ENCODE results near the gene ANGPTL8. TPM values are rescaled to one million over a fixed set of nuclear protein-coding genes. Genes with fewer than 3 reads are reported as not detected.

ANGPTL8 gene
- total RNA-seq, 1 experiment from 2014 or later: not detected

GRCh38 chr19:11204076-11204602, 35.3 kb upstream of the ANGPTL8 start:
- POLR2A ChIA-PET (ENCODE audit: low non-redundant PET): no interaction called here
- H3K9me3 ChIP-seq (ENCODE audit: low read depth, low read length, poor library complexity, severe bottlenecking): no peaks in the 10 kb centered on the region
- TF ChIP-seq, protein P1, sequence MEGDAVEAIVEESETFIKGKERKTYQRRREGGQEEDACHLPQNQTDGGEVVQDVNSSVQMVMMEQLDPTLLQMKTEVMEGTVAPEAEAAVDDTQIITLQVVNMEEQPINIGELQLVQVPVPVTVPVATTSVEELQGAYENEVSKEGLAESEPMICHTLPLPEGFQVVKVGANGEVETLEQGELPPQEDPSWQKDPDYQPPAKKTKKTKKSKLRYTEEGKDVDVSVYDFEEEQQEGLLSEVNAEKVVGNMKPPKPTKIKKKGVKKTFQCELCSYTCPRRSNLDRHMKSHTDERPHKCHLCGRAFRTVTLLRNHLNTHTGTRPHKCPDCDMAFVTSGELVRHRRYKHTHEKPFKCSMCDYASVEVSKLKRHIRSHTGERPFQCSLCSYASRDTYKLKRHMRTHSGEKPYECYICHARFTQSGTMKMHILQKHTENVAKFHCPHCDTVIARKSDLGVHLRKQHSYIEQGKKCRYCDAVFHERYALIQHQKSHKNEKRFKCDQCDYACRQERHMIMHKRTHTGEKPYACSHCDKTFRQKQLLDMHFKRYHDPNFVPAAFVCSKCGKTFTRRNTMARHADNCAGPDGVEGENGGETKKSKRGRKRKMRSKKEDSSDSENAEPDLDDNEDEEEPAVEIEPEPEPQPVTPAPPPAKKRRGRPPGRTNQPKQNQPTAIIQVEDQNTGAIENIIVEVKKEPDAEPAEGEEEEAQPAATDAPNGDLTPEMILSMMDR (conservative IDR thresholded peaks at IDR 0.05; ENCODE audit: low read depth, low read length): no peak
- no peak for TF ChIP-seq EZH2 (IDR thresholded peaks at IDR 0.05; ENCODE audit: borderline replicate concordance, low read depth, low read length, poor library complexity, severe bottlenecking)
- H3K36me3 ChIP-seq (ENCODE audit: insufficient read depth, low read length, poor library complexity, severe bottlenecking): no peaks in the 10 kb centered on the region
- no peak overlapping the region for H3K4me3 ChIP-seq (ENCODE audit: low read depth, low read length, poor library complexity, severe bottlenecking)
- no peak for DNase-seq (ENCODE audit: low spot score)
- H3K27ac ChIP-seq (ENCODE audit: low read depth, low read length, poor library complexity, severe bottlenecking): no peak overlapping the region
- peaks cover 9% of the 10 kb centered on the region for H3K4me1 ChIP-seq (ENCODE audit: insufficient read depth, low read length, poor library complexity, severe bottlenecking)
- H3K27me3 ChIP-seq (replicated peaks; ENCODE audit: insufficient read depth, low read depth, low read length, poor library complexity): no peaks in the 10 kb centered on the region
- intact Hi-C loops (cut with micrococcal nuclease; ENCODE audit: unreplicated experiment): loop anchor here (1.0 to 10.0 kb wide), 3 partner anchors 67 to 259 kb away; no protein-coding TSS in a partner anchor
- no TSS peak for BruUV-seq (replicated peaks)
- CTCF ChIA-PET: interaction anchor here (1.1 kb wide), 1 partner anchor 66 kb away, joined by 3 read pairs; no protein-coding TSS in a partner anchor

- Histone ChIP-seq H3K4me1 (ENCODE audit: insufficient read depth, low read length, poor library complexity, severe bottlenecking) (peaks cover 9% of the 10 kb centered on the region), H3K4me3 (ENCODE audit: low read depth, low read length, poor library complexity, severe bottlenecking) (no peak overlapping the region), H3K27me3 (replicated peaks; ENCODE audit: insufficient read depth, low read depth, low read length, poor library complexity) (no peaks in the 10 kb centered on the region), H3K27ac (ENCODE audit: low read depth, low read length, poor library complexity, severe bottlenecking) (no peak overlapping the region), H3K9me3 (ENCODE audit: low read depth, low read length, poor library complexity, severe bottlenecking) (no peaks in the 10 kb centered on the region), H3K36me3 (ENCODE audit: insufficient read depth, low read length, poor library complexity, severe bottlenecking) (no peaks in the 10 kb centered on the region)
- intact Hi-C loops (cut with micrococcal nuclease; ENCODE audit: unreplicated experiment): loop anchor here (1.0 to 10.0 kb wide), 3 partner anchors 68 to 260 kb away; no protein-coding TSS in a partner anchor
- CTCF ChIA-PET: interaction anchor here (1.1 kb wide), 1 partner anchor 67 kb away, joined by 3 read pairs; no protein-coding TSS in a partner anchor
- TF ChIP-seq EZH2 (IDR thresholded peaks at IDR 0.05; ENCODE audit: borderline replicate concordance, low read depth, low read length, poor library complexity, severe bottlenecking): no peak
- TF ChIP-seq, protein P1 (conservative IDR thresholded peaks at IDR 0.05; ENCODE audit: low read depth, low read length): no peak
- POLR2A ChIA-PET (ENCODE audit: low non-redundant PET): no interaction called here
- no TSS peak for BruUV-seq (replicated peaks)
- DNase-seq (ENCODE audit: low spot score): no peak
Measured at GRCh38 chr19:11204943-11205349, 34.5 kb upstream of the ANGPTL8 start.

DNA sequence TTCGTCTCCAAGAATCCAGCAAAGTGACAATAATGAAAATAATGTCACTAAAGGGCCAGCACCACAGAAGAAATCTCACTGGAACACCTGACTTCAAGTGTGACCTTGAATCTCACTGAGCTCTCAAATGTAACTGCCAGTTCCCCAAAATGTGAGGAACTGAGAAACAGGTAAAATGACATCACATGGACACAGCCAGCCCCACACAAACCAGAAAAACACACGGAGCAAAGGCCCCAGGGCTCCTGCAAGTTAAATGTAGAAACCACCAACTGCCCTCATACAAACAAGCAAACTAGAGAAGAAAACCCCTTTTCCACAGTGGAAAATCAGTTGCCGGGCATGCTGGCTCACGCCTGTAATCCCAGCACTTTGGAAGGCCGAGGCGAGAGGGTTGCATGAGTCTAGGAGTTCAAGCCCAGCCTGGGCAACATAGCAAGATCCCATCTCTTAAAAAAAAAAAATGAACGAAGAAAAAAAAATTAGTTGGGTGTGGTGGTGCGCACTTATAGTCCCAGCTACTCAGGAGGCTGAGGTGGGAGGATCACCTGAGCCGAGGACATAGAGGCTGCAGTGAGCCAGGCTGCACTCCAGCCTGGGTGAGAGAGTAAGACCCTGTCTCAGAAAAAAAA, 33.4 kb upstream of the ANGPTL8 start:
- H3K27ac ChIP-seq (ENCODE audit: low read depth, low read length, poor library complexity, severe bottlenecking): no peak overlapping the region
- ChIA-PET POLR2A (ENCODE audit: low non-redundant PET) (no interaction called here), CTCF (no interaction called here)
- H3K27me3 ChIP-seq (replicated peaks; ENCODE audit: insufficient read depth, low read depth, low read length, poor library complexity): no peaks in the 10 kb centered on the region
- H3K4me3 ChIP-seq (ENCODE audit: low read depth, low read length, poor library complexity, severe bottlenecking): no peak overlapping the region
- no peak for DNase-seq (ENCODE audit: low spot score)
- intact Hi-C loops (cut with micrococcal nuclease; ENCODE audit: unreplicated experiment): loop anchor here (2.0 to 10.0 kb wide), 2 partner anchors 169 to 261 kb away; no protein-coding TSS in a partner anchor
- H3K4me1 ChIP-seq (ENCODE audit: insufficient read depth, low read length, poor library complexity, severe bottlenecking): peaks cover 9% of the 10 kb centered on the region
- no peaks in the 10 kb centered on the region for H3K36me3 ChIP-seq (ENCODE audit: insufficient read depth, low read length, poor library complexity, severe bottlenecking)
- H3K9me3 ChIP-seq (ENCODE audit: low read depth, low read length, poor library complexity, severe bottlenecking): no peaks in the 10 kb centered on the region
- BruUV-seq (replicated peaks): no TSS peak
- TF ChIP-seq EZH2 (IDR thresholded peaks at IDR 0.05; ENCODE audit: borderline replicate concordance, low read depth, low read length, poor library complexity, severe bottlenecking): no peak
- TF ChIP-seq, protein P1 (conservative IDR thresholded peaks at IDR 0.05; ENCODE audit: low read depth, low read length): no peak

Measured in A673 (cell line).